Heart right ventricle (tissue), 16 donors: ENCODE measurements around the gene GALNT18. TPM values are rescaled to one million over a fixed set of nuclear protein-coding genes. Genes with fewer than 3 reads are reported as not detected.
A peak's percentile ranks its signal among the peaks of the same experiment; 100 is the strongest.

Experiments
- ATAC-seq, 8 donors: fragments of 200-7000 bp; cut with Tn5 transposase; one replicate each; pipeline ENCODE4 v1.9.1; 2020; ENCODE audit warnings: mild to moderate bottlenecking in 8 of 8, moderate library complexity in 8 of 8, moderate number of reproducible peaks in 1 of 8
- DNase-seq, 2 donors: peaks; one replicate each; pipeline ENCODE4 v3.0.0-alpha.2; 2020
- H3K27ac ChIP-seq, 10 donors: fragments of 200-600 bp; sonication (generic) in 2 of 10; one replicate each; pipeline versions ENCODE4 v1.5.0 to v1.8.0; 2020 to 2022; ENCODE audit warnings: mild to moderate bottlenecking in 3 of 10
- H3K27me3 ChIP-seq, 7 donors: fragments of 200-600 bp; one replicate each; pipeline ENCODE4 v1.8.0; 2021 to 2022; ENCODE audit warnings: mild to moderate bottlenecking in 2 of 7
- H3K36me3 ChIP-seq, 9 donors: fragments of 200-600 bp; sonication (generic) in 1 of 9; one replicate each; pipeline versions ENCODE4 v1.5.0 to v1.8.0; 2020 to 2022; ENCODE audit warnings: mild to moderate bottlenecking in 2 of 9
- H3K4me1 ChIP-seq, 9 donors: fragments of 200-600 bp; sonication (generic) in 1 of 9; one replicate each; pipeline versions ENCODE4 v1.5.0 to v1.8.0; 2020 to 2022; ENCODE audit warnings: mild to moderate bottlenecking in 4 of 9
- H3K4me3 ChIP-seq, 10 donors: fragments of 200-600 bp; sonication (generic) in 2 of 10; one replicate each; pipeline versions ENCODE4 v1.5.0 to v1.8.0; 2020 to 2022; ENCODE audit warnings: mild to moderate bottlenecking in 7 of 10, moderate library complexity in 2 of 10
- H3K9me3 ChIP-seq, 11 donors: fragments of 200-600 bp in 10 of 11; sonication (generic) in 2 of 11; one replicate each; pipeline versions ENCODE4 v1.5.0 to v1.8.0; 2013 to 2022; ENCODE audit warnings: mild to moderate bottlenecking in 2 of 11, control low read depth in 1 of 11, moderate library complexity in 1 of 11
- WGBS, 2 donors: extraction: QIAGEN DNeasy Blood & Tissue Kit; methylation state at CpG; one replicate each; pipeline ENCODE4 v1.1.7; 2013; ENCODE audit warnings: inconsistent platforms in 1 of 2; 5-methylcytosine and 5-hydroxymethylcytosine counted together
- intact Hi-C, 10 donors: fragments of 100-400 bp; cut with DNase I; formaldehyde crosslinking; loops; one replicate each; pipeline versions ENCODE4 v1.11.1 to v1.14.2; 2022
- polyA plus RNA-seq, 2 donors: library from polyadenylated mRNA; stranded (reverse); fragments of 200-250 nt; gene quantifications; one replicate each; pipeline ENCODE4 v1.2.3, GENCODE V29; 2013
- total RNA-seq, 10 donors: library from RNA; stranded (reverse); fragmentation: NEBNext Ultra II Directional in 3 of 10; extraction: Animal tissue kit (Norgen Biotek cat#: 25700) in 3 of 10; gene quantifications; one replicate each; pipeline versions ENCODE4 v1.2.1 to v1.2.4, GENCODE V29; 2021 to 2023
- TF ChIP-seq, protein P1 (sequence below), 9 donors: fragments of 200-600 bp; sonication (generic) in 2 of 9; IDR thresholded peaks; one replicate each; pipeline versions ENCODE4 v1.5.0 to v1.8.0; 2021 to 2022; ENCODE audit warnings: antibody characterized with exemption in 9 of 9, mild to moderate bottlenecking in 5 of 9, moderate library complexity in 1 of 9
- donor health status: Arrhythmogenic right ventricular cardiomyopathy.
- donor health status: ischemic (EF 13 %, LVEDD 7.1; RV severe dilation, severe dysfunction).
- donor health status: healthy with polysubstance abuse.
- donor health status: DM: no; HTN: yes; CAD: no.
- donor health status: DM: no; HTN: no; CAD: no.
- donor health status: ischemic (EF 25% LVEDD 6.9; RV normal size, moderate dysfunction).
- donor health status: ischemic (EF 25% LVEDD 5.7; RV mildly dilated, moderate dysfunction).
- donor health status: healthy.
- donor health status: DM: yes; HTN: yes; CAD: no.
- donor health status: Ischemic cardiomyopathy.
- donor health status: ischemic (EF 35%, LVEDD 5.7; RV mildly dilated, moderate dysfunction).
- donor health status: nonischemic (EF 11% LVEDD 7.7; RV severe dilation, severe dysfunction).
- donor health status: DM: yes; HTN: yes; CAD: no.
- donor health status: PGD.
- donor health status: ischemic (EF 29% LVEDD 5.4; RV normal size, mild dysfunction).
- donor health status: nonischemic (EF 23%, LVEDD 6.1; RV moderate dilation, normal function).

The GALNT18 gene
- total and polyA plus RNA-seq, 12 donors, result 7.0 to 29.0 (median 15.6) TPM

DNA sequence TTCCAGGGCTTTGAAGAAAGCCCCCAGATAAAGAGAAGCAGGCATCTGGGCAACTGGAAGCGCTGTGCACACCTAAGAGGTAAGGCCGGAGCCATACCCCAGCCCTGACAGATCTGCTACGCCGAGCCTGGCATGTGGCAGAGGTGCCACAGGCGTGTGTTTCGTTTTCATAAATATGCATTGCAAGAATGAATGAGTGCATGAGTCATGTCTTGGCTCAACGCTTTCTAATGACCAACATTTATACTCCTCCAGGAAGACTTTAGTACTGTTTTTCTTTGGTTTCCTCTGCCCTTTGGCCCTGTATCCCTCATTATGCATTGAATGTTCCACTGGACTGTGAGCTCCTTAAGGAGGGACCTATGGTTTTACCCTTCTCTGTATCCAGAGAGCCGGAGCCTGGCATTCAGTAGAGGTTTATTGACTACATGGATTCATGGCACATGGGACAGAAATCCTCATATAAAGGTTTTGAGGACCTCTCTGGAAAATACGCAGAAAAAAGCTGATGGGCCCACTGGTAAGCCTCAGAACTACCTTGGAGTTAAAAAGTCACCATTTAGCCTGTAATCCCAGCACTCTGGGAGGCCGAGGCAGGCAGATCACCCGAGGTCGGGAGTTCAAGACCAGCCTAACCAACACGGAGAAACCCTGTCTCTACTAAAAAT lies 229.9 kb downstream of the GALNT18 start:
- H3K4me3 ChIP-seq, result no peak overlapping the region
- DNase-seq (no peak), ATAC-seq (peak in 2 of 8 donors; percentile 25 to 36)
- H3K36me3 ChIP-seq, result no peaks in the 10 kb centered on the region
- H3K27ac ChIP-seq, result peak overlapping the region in 1 of 10 donors; percentile 3
- H3K9me3 ChIP-seq, result no peaks in the 10 kb centered on the region
- TF ChIP-seq, protein P1, sequence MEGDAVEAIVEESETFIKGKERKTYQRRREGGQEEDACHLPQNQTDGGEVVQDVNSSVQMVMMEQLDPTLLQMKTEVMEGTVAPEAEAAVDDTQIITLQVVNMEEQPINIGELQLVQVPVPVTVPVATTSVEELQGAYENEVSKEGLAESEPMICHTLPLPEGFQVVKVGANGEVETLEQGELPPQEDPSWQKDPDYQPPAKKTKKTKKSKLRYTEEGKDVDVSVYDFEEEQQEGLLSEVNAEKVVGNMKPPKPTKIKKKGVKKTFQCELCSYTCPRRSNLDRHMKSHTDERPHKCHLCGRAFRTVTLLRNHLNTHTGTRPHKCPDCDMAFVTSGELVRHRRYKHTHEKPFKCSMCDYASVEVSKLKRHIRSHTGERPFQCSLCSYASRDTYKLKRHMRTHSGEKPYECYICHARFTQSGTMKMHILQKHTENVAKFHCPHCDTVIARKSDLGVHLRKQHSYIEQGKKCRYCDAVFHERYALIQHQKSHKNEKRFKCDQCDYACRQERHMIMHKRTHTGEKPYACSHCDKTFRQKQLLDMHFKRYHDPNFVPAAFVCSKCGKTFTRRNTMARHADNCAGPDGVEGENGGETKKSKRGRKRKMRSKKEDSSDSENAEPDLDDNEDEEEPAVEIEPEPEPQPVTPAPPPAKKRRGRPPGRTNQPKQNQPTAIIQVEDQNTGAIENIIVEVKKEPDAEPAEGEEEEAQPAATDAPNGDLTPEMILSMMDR (IDR thresholded peaks at IDR 0.05), result no peak
- 78 to 80% methylated on average over 13 of the region's 13 CpGs for WGBS, 2 donors
- H3K27me3 ChIP-seq, result no peaks in the 10 kb centered on the region
- intact Hi-C loops, result loop anchor here in 1 of 10 donors (10.0 kb wide), 1 partner anchor 393 kb away; no protein-coding TSS in a partner anchor
- peaks cover 3 to 53% (median 15%) of the 10 kb centered on the region in 9 donors for H3K4me1 ChIP-seq

DNA sequence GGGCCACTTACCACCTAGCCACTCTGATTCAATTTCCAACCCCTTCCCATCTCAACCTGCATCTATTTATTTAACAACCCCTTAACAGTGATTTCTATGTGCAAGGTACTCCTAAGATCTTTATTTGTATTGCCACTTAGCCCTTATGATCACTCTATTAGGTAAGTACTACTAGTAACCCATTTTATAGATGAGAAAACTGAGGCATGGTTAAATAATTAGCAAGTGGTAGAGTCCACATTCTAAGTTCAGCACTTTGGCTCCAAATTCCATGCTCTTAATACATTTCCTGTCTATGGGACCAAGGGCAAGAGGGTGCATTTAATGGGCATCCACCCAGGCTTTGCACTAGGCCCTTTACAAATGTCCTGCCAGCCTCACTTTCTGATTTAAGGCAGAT lies 230.6 kb downstream of the GALNT18 start:
- Histone ChIP-seq H3K9me3 (no peaks in the 10 kb centered on the region), H3K4me1 (peaks cover 3 to 45% (median 15%) of the 10 kb centered on the region in 9 donors), H3K4me3 (no peak overlapping the region), H3K27me3 (no peaks in the 10 kb centered on the region), H3K27ac (no peak overlapping the region), H3K36me3 (no peaks in the 10 kb centered on the region)
- DNase-seq, result no peak
- no peak for ATAC-seq
- intact Hi-C loops, result loop anchor here in 1 of 10 donors (10.0 kb wide), 1 partner anchor 394 kb away; no protein-coding TSS in a partner anchor
- TF ChIP-seq, protein P1 (IDR thresholded peaks at IDR 0.05), result no peak

DNA sequence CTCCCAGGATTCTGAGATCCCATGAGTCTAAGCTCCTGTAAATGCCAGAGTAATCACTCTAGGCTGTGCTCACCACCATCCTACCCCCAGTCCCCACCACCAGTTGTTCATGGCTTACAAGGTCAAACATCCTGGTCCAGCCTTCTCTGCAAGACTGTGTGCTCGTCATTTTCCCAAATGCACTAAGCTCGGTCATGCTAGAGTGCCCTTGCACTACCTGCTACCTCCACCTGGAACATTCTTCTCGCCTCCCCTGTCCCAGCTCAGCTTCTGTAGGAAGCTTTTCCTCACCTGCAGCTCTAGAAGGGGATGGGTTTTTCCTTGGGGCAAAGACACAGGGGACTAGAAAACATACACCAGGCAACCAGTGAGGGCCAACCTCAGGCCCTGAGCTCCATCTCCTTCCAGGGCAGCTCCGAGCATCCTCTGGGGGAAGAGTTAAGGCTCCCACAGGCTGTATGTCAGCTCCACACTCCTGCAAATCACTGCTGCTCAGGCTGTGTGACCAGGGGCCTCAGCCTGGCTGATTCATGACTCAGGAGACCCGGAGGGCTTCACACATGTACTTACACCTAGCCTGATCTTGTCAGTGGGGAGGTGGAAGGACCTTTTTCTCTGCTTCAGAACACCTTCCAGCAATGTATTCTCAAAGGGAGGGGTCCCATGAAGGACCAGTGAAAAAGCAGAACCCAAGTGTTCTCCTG lies 231.6 kb downstream of the GALNT18 start:
- DNase-seq, result no peak
- Histone ChIP-seq H3K27me3 (no peaks in the 10 kb centered on the region), H3K27ac (peak overlapping the region in 1 of 10 donors; percentile 20), H3K36me3 (no peaks in the 10 kb centered on the region), H3K4me3 (no peak overlapping the region), H3K4me1 (peaks cover 3 to 38% (median 18%) of the 10 kb centered on the region in 9 donors), H3K9me3 (no peaks in the 10 kb centered on the region)
- 94 to 96% methylated on average over 5 of the region's 5 CpGs for WGBS, 2 donors
- intact Hi-C loops, result loop anchor here in 1 of 10 donors (10.0 kb wide), 1 partner anchor 395 kb away; no protein-coding TSS in a partner anchor
- TF ChIP-seq, protein P1 (IDR thresholded peaks at IDR 0.05), result no peak
- ATAC-seq, result no peak

DNA sequence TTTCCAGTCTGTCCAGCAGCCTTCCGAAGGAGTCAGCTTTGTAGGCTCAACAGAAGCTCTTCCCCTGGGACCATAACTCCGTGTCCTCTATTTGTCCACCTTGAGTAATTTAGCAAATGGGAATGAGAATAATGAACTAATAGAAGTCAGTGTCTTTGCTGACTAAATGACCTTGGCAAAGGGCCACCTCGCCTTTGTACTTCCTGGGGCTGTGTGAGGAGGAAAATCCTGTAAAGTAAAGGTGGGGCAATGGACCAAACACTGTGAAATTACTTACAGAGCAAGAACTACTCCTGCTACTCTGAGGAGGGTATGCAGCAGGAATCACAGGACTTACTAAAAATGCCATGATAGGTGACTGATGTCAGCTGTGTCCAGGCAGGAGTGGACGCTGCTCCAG lies 232.6 kb downstream of the GALNT18 start:
- Histone ChIP-seq H3K9me3 (no peaks in the 10 kb centered on the region), H3K36me3 (no peaks in the 10 kb centered on the region), H3K27ac (peak overlapping the region in 1 of 10 donors; percentile 20), H3K4me3 (no peak overlapping the region), H3K27me3 (no peaks in the 10 kb centered on the region), H3K4me1 (peaks cover 3 to 36% (median 18%) of the 10 kb centered on the region in 9 donors)
- intact Hi-C loops, result no loop called here
- DNase-seq (no peak), ATAC-seq (peak in 4 of 8 donors; percentile 35 to 51 (median 42))
- WGBS, 2 donors, result 60 to 72% methylated on average over 4 of the region's 4 CpGs
- TF ChIP-seq, protein P1 (IDR thresholded peaks at IDR 0.05), result no peak
